H4 (cell line): ENCODE measurements around the gene CBLIF. TPM values are rescaled to one million over a fixed set of nuclear protein-coding genes. Genes with fewer than 3 reads are reported as not detected.
"Not testable (repeated sequence)": the region's sequence is repeated elsewhere in the genome, so short reads cannot be mapped to it uniquely, and the experiment has no call there.

Source experiments
- DNase-seq: peaks from one replicate; pipeline ENCODE4 v3.0.0-alpha.2; 2015; ENCODE audit warnings: low spot score
- total RNA-seq: library from RNA; depleted of rRNA; stranded (reverse); fragments of >200 nt; shearing (Covaris generic); gene quantifications from 2 replicates; pipeline ENCODE4 v1.2.3, GENCODE V29; 2014; rRNA removed

CBLIF gene
- not detected in 2 replicates for total RNA-seq

- DNase-seq, result no peak
These were observed at the start of gene CBLIF for GRCh38 chr11:59845399-59845798. CBLIF (minus strand) TSS chr11:59845499; CDS start chr11:59845453, 46 bp downstream.

GRCh38 chr11:59894616-59895015 is 49.3 kb upstream of the CBLIF start:
- DNase-seq, result no peak

DNA sequence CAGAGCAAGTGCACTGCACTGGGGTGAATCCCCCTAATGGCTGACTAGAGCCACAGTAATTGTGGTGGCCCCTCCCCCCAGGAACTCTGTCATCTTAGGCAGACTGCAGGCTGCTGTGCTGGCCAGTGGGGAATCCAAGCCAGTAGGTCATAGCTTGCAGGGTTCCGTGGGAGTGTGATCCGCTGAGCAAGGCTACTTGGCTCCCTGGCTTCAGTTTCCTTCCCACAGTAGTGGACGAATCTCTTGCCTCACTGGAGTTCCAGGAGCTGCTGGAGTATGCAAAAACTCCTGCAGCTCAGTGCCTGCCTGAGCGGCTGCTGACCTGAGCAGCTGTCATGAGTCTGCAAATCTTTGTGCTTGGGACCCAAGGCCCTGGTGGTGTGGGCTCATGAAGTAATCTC is 46.5 kb upstream of the CBLIF start:
- DNase-seq, result no peak

DNA sequence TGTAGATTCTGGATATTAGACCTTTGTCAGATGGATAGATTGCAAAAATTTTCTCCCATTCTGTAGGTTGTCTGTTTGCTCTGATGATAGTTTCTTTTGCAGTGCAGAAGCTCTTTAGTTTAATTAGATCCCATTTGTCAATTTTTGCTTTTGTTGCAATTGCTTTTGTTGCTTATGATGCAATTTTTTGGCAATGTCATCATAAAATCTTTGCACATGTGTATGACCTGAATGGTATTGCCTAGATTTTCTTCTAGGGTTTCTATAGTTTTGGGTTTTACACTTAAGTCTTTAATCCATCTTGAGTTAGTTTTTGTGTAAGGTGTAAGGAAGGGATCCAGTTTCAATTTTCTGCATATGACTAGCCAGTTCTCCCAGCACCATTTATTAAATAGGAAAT is 41.9 kb upstream of the CBLIF start:
- not testable (repeated sequence) for DNase-seq

DNA sequence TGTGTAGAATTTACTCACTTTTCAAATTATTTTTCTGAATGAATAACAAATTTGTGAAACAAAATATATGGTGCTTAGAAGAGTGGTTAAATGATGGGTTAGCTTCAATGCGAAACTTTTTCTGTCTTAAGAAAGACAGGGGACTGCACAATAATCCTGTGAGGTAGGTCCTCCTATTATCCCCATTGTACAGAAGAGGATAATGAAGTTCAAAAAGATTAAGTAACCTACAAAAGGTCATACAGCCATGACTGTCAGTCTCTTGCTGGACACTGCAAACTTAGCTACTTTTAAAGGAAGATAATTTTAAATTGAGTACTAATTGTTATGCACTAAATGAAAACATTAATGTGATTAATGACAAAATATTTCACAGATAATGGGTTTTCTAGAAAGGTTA is 38.3 kb upstream of the CBLIF start:
- DNase-seq, result no peak

GRCh38 chr11:59879567-59879966 is 34.3 kb upstream of the CBLIF start:
- no peak for DNase-seq

DNA sequence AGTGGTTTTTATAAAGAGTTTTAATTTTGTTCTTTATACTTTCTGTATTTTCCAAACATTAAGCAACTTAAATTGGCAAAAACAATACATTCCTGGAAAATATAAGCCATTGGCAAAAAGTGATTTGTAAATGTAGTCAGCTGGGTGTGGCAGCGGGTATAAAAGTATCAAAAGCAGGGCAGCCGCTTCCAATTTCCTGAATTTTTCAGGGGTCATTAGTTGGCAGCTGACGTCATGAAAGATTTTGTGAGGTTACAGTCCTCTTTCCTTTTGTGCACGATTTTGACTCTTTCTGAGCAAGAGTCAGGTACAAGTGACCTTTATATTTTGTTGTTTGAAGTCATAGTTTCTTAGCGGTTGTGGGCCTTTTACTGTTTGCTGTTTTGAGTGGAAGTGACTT is 33.3 kb upstream of the CBLIF start, which contains the start of gene OOSP3:
TSS of gene OOSP3 (plus strand) at position 208 of the 400 bp plus-strand sequence. CDS start at position 235, 27 bp downstream.
- DNase-seq, result no peak

DNA sequence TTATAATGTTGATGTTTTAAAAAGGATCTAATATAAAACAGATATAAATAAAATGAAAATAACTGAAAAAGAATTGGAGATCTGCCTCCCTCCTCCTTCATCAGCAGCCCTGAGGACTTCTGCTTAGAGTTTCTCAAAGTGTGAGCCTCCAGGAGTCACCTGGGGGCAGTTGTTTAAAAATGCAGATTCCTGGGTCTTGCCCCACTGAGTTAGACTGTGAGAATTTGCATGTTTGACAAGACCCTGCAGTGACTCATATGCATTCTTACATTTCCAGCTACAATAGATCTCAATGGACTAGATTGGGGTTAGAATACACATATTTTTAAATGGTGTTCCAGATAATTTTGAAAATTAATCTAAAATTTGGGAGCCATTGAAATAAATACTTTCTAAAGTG is 32.5 kb upstream of the CBLIF start:
- DNase-seq, result no peak

DNA sequence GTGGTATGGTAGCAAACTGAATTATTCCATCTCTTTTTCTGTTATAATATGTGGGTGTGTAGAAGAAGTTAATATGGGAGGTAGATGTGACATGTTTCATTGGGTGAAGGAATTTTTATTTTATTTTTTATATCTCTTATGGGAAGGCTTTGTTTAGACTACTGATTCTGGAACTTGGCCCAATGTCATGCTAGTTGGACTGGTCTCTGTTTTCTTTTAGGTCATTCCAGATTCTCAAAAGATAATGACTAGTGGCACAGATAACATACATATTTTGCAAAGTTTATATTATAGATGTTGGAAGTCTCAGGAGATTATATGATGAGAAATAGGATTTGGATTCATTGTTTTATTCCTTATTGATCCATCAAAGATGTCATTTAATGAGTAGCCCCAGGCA is 32.0 kb upstream of the CBLIF start:
- DNase-seq, result no peak

DNA sequence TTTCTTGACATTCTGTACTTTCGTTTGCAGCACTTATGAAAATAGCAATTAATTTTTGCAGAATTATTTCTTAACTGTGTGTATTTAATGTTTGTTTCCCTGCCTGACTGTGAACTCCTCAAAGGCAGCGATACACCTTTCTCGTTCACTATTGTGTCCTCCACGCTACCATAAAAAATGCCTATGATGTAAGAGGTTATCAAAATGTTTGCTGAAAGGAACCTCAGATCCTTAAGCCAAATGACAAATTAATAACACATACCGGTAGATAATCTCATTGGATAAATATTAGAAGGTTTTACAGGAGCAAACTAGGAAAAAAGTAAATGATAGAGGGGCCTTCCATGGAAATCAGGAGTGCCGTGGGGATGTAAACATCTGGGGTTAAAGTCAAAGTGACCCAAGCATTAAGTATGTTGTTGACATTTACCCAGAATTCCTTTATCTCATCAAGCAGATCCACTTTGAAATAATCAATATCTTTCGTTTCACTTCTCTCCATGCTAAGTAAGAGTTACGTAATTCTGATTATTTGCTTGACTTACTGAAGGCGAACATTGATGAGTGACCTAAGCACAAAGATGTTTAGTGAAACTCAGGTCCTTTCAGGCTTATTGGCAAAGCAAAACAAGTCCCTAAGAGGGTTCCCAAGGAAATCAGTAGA is 30.7 kb upstream of the CBLIF start:
- no peak for DNase-seq

- no peak for DNase-seq
These were observed 26.8 kb upstream of the CBLIF start for GRCh38 chr11:59872076-59872475.

DNA sequence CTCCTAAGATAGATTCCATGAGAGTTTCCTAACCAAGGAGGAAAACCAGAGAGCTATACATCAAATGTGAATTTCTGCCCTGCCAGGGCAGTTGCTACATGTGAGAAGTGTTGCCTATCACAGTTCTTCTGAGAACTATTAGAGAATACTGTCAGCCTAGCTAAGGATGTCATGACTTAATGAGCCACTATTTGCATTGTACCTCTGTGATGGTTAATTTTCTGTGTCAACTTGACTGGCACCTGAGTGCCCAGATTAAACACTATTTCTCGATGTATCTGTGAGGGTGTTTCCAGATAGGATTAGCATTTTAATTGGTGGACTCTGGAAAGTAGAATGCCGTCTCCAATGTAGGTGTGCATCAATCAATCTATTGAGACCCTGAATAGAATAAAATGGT is 22.6 kb upstream of the CBLIF start:
- DNase-seq, result no peak

GRCh38 chr11:59866836-59867235 is 21.5 kb upstream of the CBLIF start:
- no peak for DNase-seq

- peak; percentile 15 for DNase-seq
These were observed 21.1 kb upstream of the CBLIF start, which contains the start of gene TCN1 for GRCh38 chr11:59866397-59866796. TCN1 (minus strand) TSS chr11:59866487; CDS start chr11:59866470, 17 bp downstream.

- DNase-seq, result no peak
These were observed 19.7 kb upstream of the CBLIF start for GRCh38 chr11:59865031-59865430.

DNA sequence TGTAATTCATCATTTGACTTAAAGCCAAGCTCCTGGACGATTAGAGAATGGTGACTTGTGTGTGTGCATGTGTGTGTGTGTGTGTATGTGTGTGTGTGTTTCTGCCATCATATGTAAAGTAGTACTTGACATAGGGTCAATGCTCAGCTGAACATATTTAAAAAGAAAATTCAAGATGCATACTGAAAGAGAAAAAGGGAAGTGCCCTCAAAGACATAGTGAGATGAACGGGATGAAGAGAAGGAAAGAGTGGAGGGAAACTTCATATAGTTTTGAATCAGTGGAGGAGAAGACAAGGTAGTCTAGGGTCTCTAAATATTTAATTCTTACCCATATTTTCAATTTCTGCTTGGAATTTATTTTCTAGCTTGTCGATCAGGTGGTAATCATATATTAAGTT is 17.0 kb upstream of the CBLIF start:
- DNase-seq, result no peak

DNA sequence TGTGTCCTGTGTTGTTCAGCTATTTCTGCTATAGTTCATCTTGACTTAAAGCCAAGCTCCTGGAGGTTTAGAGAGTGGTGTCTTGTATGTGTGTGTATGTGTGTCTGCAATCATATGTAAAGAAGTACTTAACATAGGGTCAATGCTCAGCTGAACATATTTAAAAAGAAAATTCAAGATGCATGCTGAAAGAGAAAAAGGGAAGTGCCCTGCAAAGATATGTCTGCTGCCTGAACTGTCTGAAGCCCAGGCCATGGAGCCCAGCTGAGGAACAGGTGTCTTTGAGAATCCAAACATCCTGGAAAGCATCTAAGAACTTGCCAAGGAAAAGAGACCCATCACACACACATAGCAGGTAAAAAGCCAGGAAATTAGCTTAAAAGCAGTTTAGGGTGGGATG is 14.4 kb upstream of the CBLIF start:
- DNase-seq, result no peak

DNA sequence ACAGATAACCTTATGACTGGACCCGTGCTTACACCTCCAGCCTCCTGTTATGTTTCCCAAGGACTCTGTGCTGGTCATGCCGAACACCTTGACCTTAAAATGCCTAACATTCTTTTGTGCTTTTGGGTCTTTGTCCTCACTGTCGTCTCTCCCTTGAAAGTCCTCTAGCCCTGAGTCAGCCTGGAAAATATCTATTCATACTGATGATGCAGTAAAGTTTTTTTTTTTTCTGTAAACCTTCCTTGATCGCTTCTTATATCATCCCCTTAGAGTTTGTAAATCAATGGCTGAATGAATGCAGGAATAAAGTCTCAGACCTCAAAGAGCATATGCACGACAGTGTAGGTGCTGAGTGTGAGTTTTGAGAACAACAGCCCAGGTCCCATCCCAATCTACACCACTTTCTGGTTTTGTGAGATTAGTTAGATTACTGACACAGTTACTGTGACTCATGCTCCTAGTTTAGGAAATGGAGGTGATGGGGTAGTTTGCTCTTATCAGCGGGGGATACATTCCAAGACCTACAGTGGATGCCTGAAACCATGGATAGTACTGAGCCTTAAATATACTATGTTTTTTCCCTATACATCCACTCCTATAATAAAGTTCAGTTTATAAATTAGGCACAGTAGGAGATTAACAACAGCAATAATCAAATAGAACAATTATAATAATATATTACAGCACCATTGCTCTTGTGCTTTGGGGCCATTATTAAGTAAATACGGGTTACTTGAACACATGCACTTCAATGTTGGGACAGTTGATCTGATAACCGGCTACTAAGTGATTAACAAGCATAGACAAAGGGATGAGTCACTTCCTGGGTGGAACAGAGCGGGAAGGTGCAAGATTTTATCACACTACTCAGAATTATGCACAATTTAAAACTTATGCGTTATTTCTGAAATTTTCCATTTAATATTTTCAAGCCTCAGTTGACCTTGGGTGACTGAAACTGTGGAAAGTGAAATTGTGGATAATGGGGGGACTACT is 12.4 kb upstream of the CBLIF start:
- no peak for DNase-seq

GRCh38 chr11:59854871-59855270 is 9.6 kb upstream of the CBLIF start:
- no peak for DNase-seq

- not testable (repeated sequence) for DNase-seq
These were observed 6.1 kb upstream of the CBLIF start for GRCh38 chr11:59851416-59851815.

DNA sequence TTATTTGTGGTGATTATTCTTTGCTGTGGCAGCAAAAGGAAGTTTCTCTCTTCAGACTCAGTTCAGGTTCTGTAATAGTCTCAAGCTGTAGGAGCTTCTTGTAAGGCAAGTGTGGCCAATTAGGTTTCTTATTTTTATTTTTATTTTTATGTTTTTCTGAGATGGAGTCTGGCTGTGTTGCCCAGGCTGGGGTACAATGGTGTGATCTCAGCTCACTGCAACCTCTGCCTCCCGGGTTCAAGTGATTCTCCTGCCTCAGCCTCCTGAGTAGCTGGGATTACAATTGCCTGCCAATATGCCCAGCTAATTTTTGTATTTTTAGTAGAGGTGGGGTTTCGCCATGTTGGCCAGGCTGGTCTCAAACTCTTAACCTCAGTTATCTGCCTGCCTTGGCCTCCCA is 4.3 kb upstream of the CBLIF start:
- DNase-seq, result not testable (repeated sequence)

GRCh38 chr11:59849129-59849528 is 3.8 kb upstream of the CBLIF start:
- no peak for DNase-seq

- not testable (repeated sequence) for DNase-seq
These were observed 3.1 kb upstream of the CBLIF start for GRCh38 chr11:59848439-59848838.
